NCI-H187 (cell line): Measurements from ENCODE around the gene ATG10.

ENCODE experiments used
- DNase-seq, 2 experiments: peaks; one replicate each; lab custom pipeline; 2025; lab: John Stamatoyannopoulos, UW

The ATG10 gene

GRCh38 chr5:82277987-82278710, 306.3 kb downstream of the ATG10 start, which contains the start of gene RPS23:
Gene RPS23, minus strand, starts transcription at chr5:82278354. Its CDS starts 31 bp downstream, at chr5:82278323.
- DNase-seq = peak; percentile 66 to 75

GRCh38 chr5:82278711-82279370, 307.0 kb downstream of the ATG10 start:
- DNase-seq = no peak

GRCh38 chr5:82283893-82284292, 312.1 kb downstream of the ATG10 start:
- DNase-seq = no peak

GRCh38 chr5:82285206-82285605, 313.4 kb downstream of the ATG10 start:
- DNase-seq = no peak

GRCh38 chr5:82287625-82288024, 315.8 kb downstream of the ATG10 start:
- DNase-seq = no peak

GRCh38 chr5:82290005-82290404, 318.2 kb downstream of the ATG10 start:
- no peak for DNase-seq

- no peak for DNase-seq
Measured at GRCh38 chr5:82290908-82291307, 319.1 kb downstream of the ATG10 start.

- DNase-seq = no peak
Measured at GRCh38 chr5:82291420-82291819, 319.6 kb downstream of the ATG10 start.

- DNase-seq = no peak
Measured at GRCh38 chr5:82295144-82295543, 323.3 kb downstream of the ATG10 start.

- DNase-seq = no peak
Measured at GRCh38 chr5:82295959-82296531, 324.2 kb downstream of the ATG10 start.

- no peak for DNase-seq
Measured at GRCh38 chr5:82296929-82297328, 325.1 kb downstream of the ATG10 start.

- no peak for DNase-seq
Measured at GRCh38 chr5:82297711-82298110, 325.9 kb downstream of the ATG10 start.

- DNase-seq = no peak
Measured at GRCh38 chr5:82298668-82299067, 326.8 kb downstream of the ATG10 start.

GRCh38 chr5:82301190-82301589, 329.4 kb downstream of the ATG10 start:
- DNase-seq = no peak
